MCF 10A (cell line): Measurements from ENCODE around the gene UBAC2. TPM values are rescaled to one million over a fixed set of nuclear protein-coding genes. Genes with fewer than 3 reads are reported as not detected.
"Not testable (repeated sequence)": the region's sequence is repeated elsewhere in the genome, so short reads cannot be mapped to it uniquely, and the experiment has no call there.

ENCODE experiments used
- BruUV-seq: library from RNA; stranded (reverse); fragments of 400-500 nt; replicated peaks from 2 replicates; lab custom pipeline; 2021; lab: Mats Ljungman, UMichigan
- CTCF ChIA-PET: fragments of 300-600 bp; sonication (Branson Sonifier 250); formaldehyde crosslinking; extraction: SDS; loops from one replicate; lab custom pipeline; 2021; ENCODE audit warnings: antibody characterized with exemption, inconsistent platforms; lab: Yijun Ruan, JAX
- POLR2A ChIA-PET: fragments of 300-600, 350-650 bp; sonication (Branson Sonifier 250); formaldehyde crosslinking; extraction: SDS; loops from one replicate; lab custom pipeline; 2020; ENCODE audit warnings: antibody characterized with exemption, inconsistent platforms; lab: Yijun Ruan, JAX
- DNase-seq: peaks from one replicate; pipeline ENCODE4 v3.0.0-alpha.2; 2018; ENCODE audit not compliant: unreplicated experiment
- H3K27ac Mint-ChIP-seq: one replicate; pipeline ENCODE4 v1.8.0; 2022; ENCODE audit warnings: mild to moderate bottlenecking, low read depth, mixed read lengths; ENCODE audit not compliant: unreplicated experiment
- H3K27me3 Mint-ChIP-seq: one replicate; pipeline ENCODE4 v1.8.0; 2022; ENCODE audit warnings: mixed read lengths; ENCODE audit not compliant: insufficient read depth, unreplicated experiment
- H3K36me3 Mint-ChIP-seq: one replicate; pipeline ENCODE4 v1.8.0; 2022; ENCODE audit warnings: mild to moderate bottlenecking, moderate library complexity, mixed read lengths; ENCODE audit not compliant: insufficient read depth, unreplicated experiment
- H3K4me1 Mint-ChIP-seq: one replicate; pipeline ENCODE4 v1.8.0; 2022; ENCODE audit warnings: mixed read lengths; ENCODE audit not compliant: insufficient read depth, unreplicated experiment
- H3K4me3 Mint-ChIP-seq: one replicate; pipeline ENCODE4 v1.8.0; 2022; ENCODE audit warnings: mild to moderate bottlenecking, moderate library complexity, mixed read lengths; ENCODE audit not compliant: unreplicated experiment
- H3K9me3 Mint-ChIP-seq: one replicate; pipeline ENCODE4 v1.8.0; 2022; ENCODE audit warnings: mixed read lengths; ENCODE audit not compliant: unreplicated experiment
- CTCF ChIP-seq: fragments of 200-600 bp; IDR thresholded peaks from one replicate; pipeline ENCODE4 v1.8.0; 2022; ENCODE audit warnings: antibody characterized with exemption, mild to moderate bottlenecking; ENCODE audit not compliant: unreplicated experiment
- intact Hi-C: fragments of 100-400 bp; cut with micrococcal nuclease; formaldehyde crosslinking; loops from 2 replicates; pipeline ENCODE4 v1.14.1; 2022
- total RNA-seq: library from RNA; stranded (reverse); gene quantifications from 2 replicates; pipeline ENCODE4 v1.2.3, GENCODE V29; 2022

The UBAC2 gene
- total RNA-seq, 1 experiment from 2014 or later: 74.7 TPM

GRCh38 chr13:99237981-99238662 lies 37.5 kb downstream of the UBAC2 start:
- Mint-ChIP-seq H3K9me3 (no peaks in the 10 kb centered on the region), H3K4me3 (no peak overlapping the region), H3K4me1 (no peaks in the 10 kb centered on the region), H3K27me3 (no peaks in the 10 kb centered on the region), H3K36me3 (peaks cover 5% of the 10 kb centered on the region), H3K27ac (no peak overlapping the region)
- ChIA-PET CTCF (interaction anchor here (0.6 to 1.7 kb wide), 7 partner anchors 28 to 530 kb away, joined by 3 to 6 read pairs (median 3); no protein-coding TSS in a partner anchor), POLR2A (no interaction called here)
- intact Hi-C loops: no loop called here
- no peak for DNase-seq
- no peak for TF ChIP-seq CTCF
- BruUV-seq: no TSS peak

GRCh38 chr13:99246100-99246499 lies 45.4 kb downstream of the UBAC2 start:
- no peak overlapping the region for H3K27ac Mint-ChIP-seq
- no peaks in the 10 kb centered on the region for H3K4me1 Mint-ChIP-seq
- ChIA-PET CTCF (interaction anchor here (0.5 to 2.5 kb wide), 3 partner anchors 19 to 69 kb away, joined by 3 to 10 read pairs (median 4); no protein-coding TSS in a partner anchor), POLR2A (no interaction called here)
- no peak for DNase-seq
- H3K4me3 Mint-ChIP-seq: no peak overlapping the region
- BruUV-seq: no TSS peak
- H3K27me3 Mint-ChIP-seq: no peaks in the 10 kb centered on the region
- peaks cover 20% of the 10 kb centered on the region for H3K36me3 Mint-ChIP-seq
- no peaks in the 10 kb centered on the region for H3K9me3 Mint-ChIP-seq
- no peak for TF ChIP-seq CTCF
- intact Hi-C loops: no loop called here

- DNase-seq, H3K27me3 Mint-ChIP-seq, H3K9me3 Mint-ChIP-seq, H3K4me1 Mint-ChIP-seq, intact Hi-C loops, H3K4me3 Mint-ChIP-seq, BruUV-seq, H3K27ac Mint-ChIP-seq: not testable (repeated sequence)
- H3K36me3 Mint-ChIP-seq: peaks cover 25% of the 10 kb centered on the region
- ChIA-PET POLR2A (interaction anchor here (0.6 to 1.1 kb wide), 2 partner anchors 13 to 98 kb away, joined by 3 read pairs; no protein-coding TSS in a partner anchor), CTCF (interaction anchor here (0.5 to 1.3 kb wide), 3 partner anchors 18 to 138 kb away, joined by 3 to 6 read pairs (median 4); no protein-coding TSS in a partner anchor)
These were observed 48.5 kb downstream of the UBAC2 start for GRCh38 chr13:99249178-99249577.

GRCh38 chr13:99249606-99250005 lies 49.0 kb downstream of the UBAC2 start:
- BruUV-seq, H3K4me1 Mint-ChIP-seq, H3K9me3 Mint-ChIP-seq, H3K27me3 Mint-ChIP-seq, intact Hi-C loops, H3K27ac Mint-ChIP-seq, DNase-seq, H3K4me3 Mint-ChIP-seq: not testable (repeated sequence)
- ChIA-PET POLR2A (interaction anchor here (0.6 kb wide), 1 partner anchor 99 kb away, joined by 3 read pairs; no protein-coding TSS in a partner anchor), CTCF (interaction anchor here (0.6 to 1.0 kb wide), 3 partner anchors 16 to 187 kb away, joined by 3 to 4 read pairs (median 4); no protein-coding TSS in a partner anchor)
- peaks cover 25% of the 10 kb centered on the region for H3K36me3 Mint-ChIP-seq
